ENCODE data around the gene CD276. TPM values are rescaled to one million over a fixed set of nuclear protein-coding genes. Genes with fewer than 3 reads are reported as not detected.

The CD276 gene
- total and polyA plus RNA-seq, 3 experiments from 2014 or later: 1.9 to 2.4 TPM; not detected in 1

GRCh38 chr15:73655724-73656123 lies 28.5 kb upstream of the CD276 start:
- H3K4me3 Mint-ChIP-seq: no peak overlapping the region
- Histone ChIP-seq H3K36me3 (ENCODE audit: insufficient read depth, low read length) (no peaks in the 10 kb centered on the region), H3K27ac (ENCODE audit: low read depth, low read length) (no peak overlapping the region), H3K27me3 (ENCODE audit: insufficient read depth, low read length, poor library complexity, severe bottlenecking) (peaks cover 11% of the 10 kb centered on the region), H3K4me3 (ENCODE audit: low read length) (no peak overlapping the region), H3K9me3 (ENCODE audit: low read length) (no peaks in the 10 kb centered on the region), H3K4me1 (ENCODE audit: insufficient read depth, low read length) (no peaks in the 10 kb centered on the region)
- H3K9me3 Mint-ChIP-seq: peaks cover 0 to 4% (median 2%) of the 10 kb centered on the region in 5 donors
- POLR2A ChIA-PET: no interaction called here
- CTCF ChIA-PET: no interaction called here
- peaks cover 15 to 47% of the 10 kb centered on the region in 2 donors for H3K27me3 Mint-ChIP-seq
- peaks cover 3 to 8% (median 4%) of the 10 kb centered on the region in 3 donors for H3K4me1 Mint-ChIP-seq
- H3K27ac Mint-ChIP-seq: no peak overlapping the region
- DNase-seq: no peak
- H3K36me3 Mint-ChIP-seq: peaks cover 0 to 1% (median 0%) of the 10 kb centered on the region in 3 donors

- Mint-ChIP-seq H3K27ac (no peak overlapping the region), H3K4me3 (no peak overlapping the region), H3K27me3 (peaks cover 15 to 47% of the 10 kb centered on the region in 2 donors), H3K36me3 (peaks cover 0 to 1% (median 0%) of the 10 kb centered on the region in 3 donors), H3K9me3 (peaks cover 0 to 5% (median 0%) of the 10 kb centered on the region in 5 donors), H3K4me1 (peaks cover 3 to 9% (median 4%) of the 10 kb centered on the region in 3 donors)
- Histone ChIP-seq H3K27ac (ENCODE audit: low read depth, low read length) (no peak overlapping the region), H3K4me3 (ENCODE audit: low read length) (no peak overlapping the region), H3K4me1 (ENCODE audit: insufficient read depth, low read length) (no peaks in the 10 kb centered on the region), H3K36me3 (ENCODE audit: insufficient read depth, low read length) (no peaks in the 10 kb centered on the region), H3K27me3 (ENCODE audit: insufficient read depth, low read length, poor library complexity, severe bottlenecking) (peaks cover 11% of the 10 kb centered on the region), H3K9me3 (ENCODE audit: low read length) (no peaks in the 10 kb centered on the region)
- ChIA-PET POLR2A (no interaction called here), CTCF (no interaction called here)
- no peak for DNase-seq
Measured at GRCh38 chr15:73658645-73659044, 25.5 kb upstream of the CD276 start.

GRCh38 chr15:73660455-73660854 lies 23.7 kb upstream of the CD276 start:
- ChIA-PET CTCF (interaction anchor here (0.7 to 1.8 kb wide), 3 partner anchors 16 to 40 kb away, joined by 3 to 6 read pairs (median 3); no protein-coding TSS in a partner anchor), POLR2A (no interaction called here)
- no peaks in the 10 kb centered on the region for H3K4me1 ChIP-seq (ENCODE audit: insufficient read depth, low read length)
- peaks cover 21 to 39% of the 10 kb centered on the region in 2 donors for H3K27me3 Mint-ChIP-seq
- no peak overlapping the region for H3K4me3 Mint-ChIP-seq
- peaks cover 0 to 5% (median 0%) of the 10 kb centered on the region in 5 donors for H3K9me3 Mint-ChIP-seq
- no peak overlapping the region for H3K27ac ChIP-seq (ENCODE audit: low read depth, low read length)
- peaks cover 0 to 1% (median 0%) of the 10 kb centered on the region in 3 donors for H3K36me3 Mint-ChIP-seq
- H3K27me3 ChIP-seq (ENCODE audit: insufficient read depth, low read length, poor library complexity, severe bottlenecking): peaks cover 11% of the 10 kb centered on the region
- H3K27ac Mint-ChIP-seq: no peak overlapping the region
- no peak for DNase-seq
- peaks cover 3 to 9% (median 4%) of the 10 kb centered on the region in 3 donors for H3K4me1 Mint-ChIP-seq
- no peaks in the 10 kb centered on the region for H3K36me3 ChIP-seq (ENCODE audit: insufficient read depth, low read length)
- H3K4me3 ChIP-seq (ENCODE audit: low read length): no peak overlapping the region
- H3K9me3 ChIP-seq (ENCODE audit: low read length): no peaks in the 10 kb centered on the region

- H3K4me1 ChIP-seq (ENCODE audit: insufficient read depth, low read length): no peaks in the 10 kb centered on the region
- H3K27ac ChIP-seq (ENCODE audit: low read depth, low read length): no peak overlapping the region
- Mint-ChIP-seq H3K4me3 (no peak overlapping the region), H3K9me3 (no peaks in the 10 kb centered on the region), H3K27me3 (peaks cover 31 to 43% of the 10 kb centered on the region in 2 donors), H3K27ac (peak overlapping the region in 1 of 8 donors; percentile 10), H3K4me1 (no peaks in the 10 kb centered on the region), H3K36me3 (peaks cover 0 to 1% (median 0%) of the 10 kb centered on the region in 3 donors)
- H3K27me3 ChIP-seq (ENCODE audit: insufficient read depth, low read length, poor library complexity, severe bottlenecking): peaks cover 8% of the 10 kb centered on the region
- ChIA-PET POLR2A (no interaction called here), CTCF (interaction anchor here (0.6 kb wide), 1 partner anchor 29 kb away, joined by 3 read pairs; no protein-coding TSS in a partner anchor)
- H3K9me3 ChIP-seq (ENCODE audit: low read length): no peaks in the 10 kb centered on the region
- DNase-seq: no peak
- no peak overlapping the region for H3K4me3 ChIP-seq (ENCODE audit: low read length)
- no peaks in the 10 kb centered on the region for H3K36me3 ChIP-seq (ENCODE audit: insufficient read depth, low read length)
Measured at GRCh38 chr15:73674587-73674986, 9.6 kb upstream of the CD276 start.

- Mint-ChIP-seq H3K36me3 (no peaks in the 10 kb centered on the region), H3K4me3 (no peak overlapping the region), H3K9me3 (no peaks in the 10 kb centered on the region), H3K27ac (no peak overlapping the region), H3K27me3 (peaks cover 14 to 37% of the 10 kb centered on the region in 2 donors), H3K4me1 (no peaks in the 10 kb centered on the region)
- DNase-seq: peak; percentile 28 to 60 (median 43)
- H3K27ac ChIP-seq (ENCODE audit: low read depth, low read length): no peak overlapping the region
- H3K27me3 ChIP-seq (ENCODE audit: insufficient read depth, low read length, poor library complexity, severe bottlenecking): no peaks in the 10 kb centered on the region
- ChIA-PET CTCF (interaction anchor here (0.7 to 7.8 kb wide), 11 partner anchors 9 to 233 kb away, joined by 3 to 161 read pairs (median 5); partner anchors contain the start of gene NPTN), POLR2A (no interaction called here)
- no peaks in the 10 kb centered on the region for H3K36me3 ChIP-seq (ENCODE audit: insufficient read depth, low read length)
- no peaks in the 10 kb centered on the region for H3K9me3 ChIP-seq (ENCODE audit: low read length)
- H3K4me3 ChIP-seq (ENCODE audit: low read length): no peak overlapping the region
- H3K4me1 ChIP-seq (ENCODE audit: insufficient read depth, low read length): no peaks in the 10 kb centered on the region
Measured at GRCh38 chr15:73677146-73677607, 7.0 kb upstream of the CD276 start.

- no peaks in the 10 kb centered on the region for H3K9me3 Mint-ChIP-seq
- peaks cover 16 to 36% of the 10 kb centered on the region in 2 donors for H3K27me3 Mint-ChIP-seq
- Histone ChIP-seq H3K36me3 (ENCODE audit: insufficient read depth, low read length) (no peaks in the 10 kb centered on the region), H3K27me3 (ENCODE audit: insufficient read depth, low read length, poor library complexity, severe bottlenecking) (no peaks in the 10 kb centered on the region), H3K27ac (ENCODE audit: low read depth, low read length) (no peak overlapping the region), H3K4me3 (ENCODE audit: low read length) (no peak overlapping the region), H3K9me3 (ENCODE audit: low read length) (no peaks in the 10 kb centered on the region), H3K4me1 (ENCODE audit: insufficient read depth, low read length) (no peaks in the 10 kb centered on the region)
- H3K36me3 Mint-ChIP-seq: no peaks in the 10 kb centered on the region
- no peak overlapping the region for H3K27ac Mint-ChIP-seq
- POLR2A ChIA-PET: no interaction called here
- H3K4me1 Mint-ChIP-seq: no peaks in the 10 kb centered on the region
- no peak for DNase-seq
- CTCF ChIA-PET: interaction anchor here (1.0 to 7.8 kb wide), 9 partner anchors 9 to 45 kb away, joined by 3 to 161 read pairs (median 7); partner anchors contain the start of gene NPTN
- H3K4me3 Mint-ChIP-seq: no peak overlapping the region
Measured at GRCh38 chr15:73677733-73678132, 6.5 kb upstream of the CD276 start.

- no peak overlapping the region for H3K4me3 ChIP-seq (ENCODE audit: low read length)
- H3K27ac ChIP-seq (ENCODE audit: low read depth, low read length): no peak overlapping the region
- Mint-ChIP-seq H3K36me3 (no peaks in the 10 kb centered on the region), H3K4me1 (peaks cover 0 to 5% (median 0%) of the 10 kb centered on the region in 3 donors), H3K9me3 (no peaks in the 10 kb centered on the region), H3K27ac (no peak overlapping the region), H3K27me3 (peaks cover 16 to 37% of the 10 kb centered on the region in 2 donors), H3K4me3 (no peak overlapping the region)
- H3K4me1 ChIP-seq (ENCODE audit: insufficient read depth, low read length): no peaks in the 10 kb centered on the region
- ChIA-PET CTCF (interaction anchor here (1.8 to 7.8 kb wide), 2 partner anchors 10 to 20 kb away, joined by 12 to 161 read pairs; no protein-coding TSS in a partner anchor), POLR2A (no interaction called here)
- DNase-seq: no peak
- H3K36me3 ChIP-seq (ENCODE audit: insufficient read depth, low read length): no peaks in the 10 kb centered on the region
- H3K9me3 ChIP-seq (ENCODE audit: low read length): no peaks in the 10 kb centered on the region
- H3K27me3 ChIP-seq (ENCODE audit: insufficient read depth, low read length, poor library complexity, severe bottlenecking): no peaks in the 10 kb centered on the region
Measured at GRCh38 chr15:73678498-73678897, 5.7 kb upstream of the CD276 start.

- Histone ChIP-seq H3K36me3 (ENCODE audit: insufficient read depth, low read length) (no peaks in the 10 kb centered on the region), H3K27me3 (ENCODE audit: insufficient read depth, low read length, poor library complexity, severe bottlenecking) (no peaks in the 10 kb centered on the region), H3K4me3 (ENCODE audit: low read length) (no peak overlapping the region), H3K9me3 (ENCODE audit: low read length) (no peaks in the 10 kb centered on the region), H3K27ac (ENCODE audit: low read depth, low read length) (no peak overlapping the region), H3K4me1 (ENCODE audit: insufficient read depth, low read length) (no peaks in the 10 kb centered on the region)
- no peak overlapping the region for H3K27ac Mint-ChIP-seq
- no peaks in the 10 kb centered on the region for H3K36me3 Mint-ChIP-seq
- H3K27me3 Mint-ChIP-seq: peaks cover 15 to 36% of the 10 kb centered on the region in 2 donors
- peaks cover 0 to 10% (median 0%) of the 10 kb centered on the region in 3 donors for H3K4me1 Mint-ChIP-seq
- no peaks in the 10 kb centered on the region for H3K9me3 Mint-ChIP-seq
- DNase-seq: no peak
- no peak overlapping the region for H3K4me3 Mint-ChIP-seq
- CTCF ChIA-PET: interaction anchor here (7.8 kb wide), 1 partner anchor 20 kb away, joined by 161 read pairs; no protein-coding TSS in a partner anchor
- POLR2A ChIA-PET: no interaction called here
Measured at GRCh38 chr15:73679180-73679579, 5.0 kb upstream of the CD276 start.
